Calu3 (cell line): ENCODE data around the gene CUEDC1. TPM values are rescaled to one million over a fixed set of nuclear protein-coding genes. Genes with fewer than 3 reads are reported as not detected.

Experiments
- BruUV-seq: library from RNA; stranded (reverse); fragments of 400-500 nt; replicated peaks from 2 replicates; lab custom pipeline; 2021; lab: Mats Ljungman, UMichigan
- CTCF ChIA-PET: fragments of 300-600 bp; sonication (Branson Sonifier 250); formaldehyde crosslinking; loops from one replicate; lab custom pipeline; 2022; ENCODE audit warnings: antibody characterized with exemption; lab: Charles Lee
- DNase-seq: peaks from one replicate; pipeline ENCODE4 v3.0.0; 2022
- H3K27ac Mint-ChIP-seq: one replicate; pipeline ENCODE4 v1.8.0; 2022; ENCODE audit warnings: mixed read lengths; ENCODE audit not compliant: unreplicated experiment
- H3K27me3 Mint-ChIP-seq: one replicate; pipeline ENCODE4 v1.8.0; 2022; ENCODE audit warnings: mixed read lengths; ENCODE audit not compliant: unreplicated experiment
- H3K36me3 Mint-ChIP-seq: one replicate; pipeline ENCODE4 v1.8.0; 2022; ENCODE audit warnings: mild to moderate bottlenecking, moderate library complexity, mixed read lengths; ENCODE audit not compliant: insufficient read depth, unreplicated experiment
- H3K4me1 Mint-ChIP-seq: one replicate; pipeline ENCODE4 v1.8.0; 2022; ENCODE audit warnings: mild to moderate bottlenecking, low read depth, mixed read lengths; ENCODE audit not compliant: unreplicated experiment
- H3K4me3 Mint-ChIP-seq: one replicate; pipeline ENCODE4 v1.8.0; 2022; ENCODE audit warnings: mild to moderate bottlenecking, low read depth, moderate library complexity, mixed read lengths; ENCODE audit not compliant: unreplicated experiment
- H3K9me3 Mint-ChIP-seq: one replicate; pipeline ENCODE4 v1.8.0; 2022; ENCODE audit warnings: low read depth, mixed read lengths; ENCODE audit not compliant: unreplicated experiment
- CTCF ChIP-seq: fragments of 200-600 bp; IDR thresholded peaks from one replicate; pipeline ENCODE4 v1.8.0; 2022; ENCODE audit warnings: antibody characterized with exemption; ENCODE audit not compliant: unreplicated experiment
- intact Hi-C: fragments of 100-400 bp; cut with micrococcal nuclease; formaldehyde crosslinking; loops from one replicate; pipeline ENCODE4 v1.10.0; 2022; ENCODE audit not compliant: unreplicated experiment
- total RNA-seq: library from RNA; stranded (reverse); gene quantifications from 2 replicates; pipeline ENCODE4 v1.2.3, GENCODE V29; 2022

CUEDC1 gene
- total RNA-seq, 1 experiment from 2014 or later = 30.9 TPM

GRCh38 chr17:58002154-58002948 is 47.1 kb upstream of the CUEDC1 start:
- CTCF ChIA-PET = interaction anchor here (0.9 kb wide), 1 partner anchor 135 kb away, joined by 3 read pairs; no protein-coding TSS in a partner anchor
- intact Hi-C loops = loop anchor here (2.0 kb wide), 1 partner anchor 110 kb away; no protein-coding TSS in a partner anchor
- no peak overlapping the region for H3K27ac Mint-ChIP-seq
- peaks cover 62% of the 10 kb centered on the region for H3K36me3 Mint-ChIP-seq
- H3K4me3 Mint-ChIP-seq = peak overlapping the region; percentile 52
- no peak for DNase-seq
- H3K9me3 Mint-ChIP-seq = no peaks in the 10 kb centered on the region
- TF ChIP-seq CTCF = no peak
- no TSS peak for BruUV-seq
- H3K4me1 Mint-ChIP-seq = peaks cover 31% of the 10 kb centered on the region
- H3K27me3 Mint-ChIP-seq = no peaks in the 10 kb centered on the region

GRCh38 chr17:58001461-58002124 is 46.4 kb upstream of the CUEDC1 start:
- H3K4me1 Mint-ChIP-seq = peaks cover 31% of the 10 kb centered on the region
- peak overlapping the region; percentile 52 for H3K4me3 Mint-ChIP-seq
- no peak for TF ChIP-seq CTCF
- H3K27ac Mint-ChIP-seq = no peak overlapping the region
- peaks cover 59% of the 10 kb centered on the region for H3K36me3 Mint-ChIP-seq
- intact Hi-C loops = loop anchor here (2.0 kb wide), 1 partner anchor 111 kb away; no protein-coding TSS in a partner anchor
- no peaks in the 10 kb centered on the region for H3K27me3 Mint-ChIP-seq
- CTCF ChIA-PET = interaction anchor here (0.9 kb wide), 1 partner anchor 134 kb away, joined by 3 read pairs; no protein-coding TSS in a partner anchor
- no peaks in the 10 kb centered on the region for H3K9me3 Mint-ChIP-seq
- no peak for DNase-seq
- no TSS peak for BruUV-seq

- DNase-seq = no peak
- H3K36me3 Mint-ChIP-seq = peaks cover 53% of the 10 kb centered on the region
- H3K9me3 Mint-ChIP-seq = no peaks in the 10 kb centered on the region
- H3K27ac Mint-ChIP-seq = no peak overlapping the region
- intact Hi-C loops = no loop called here
- no peaks in the 10 kb centered on the region for H3K27me3 Mint-ChIP-seq
- H3K4me1 Mint-ChIP-seq = peaks cover 20% of the 10 kb centered on the region
- CTCF ChIA-PET = interaction anchor here (0.8 to 2.1 kb wide), 14 partner anchors 9 to 150 kb away, joined by 3 to 17 read pairs (median 5); partner anchors contain the start of gene MRPS23
- BruUV-seq = no TSS peak
- TF ChIP-seq CTCF = peak; percentile 27
- H3K4me3 Mint-ChIP-seq = no peak overlapping the region
Measured at GRCh38 chr17:57999496-58000017, 44.3 kb upstream of the CUEDC1 start.

- no TSS peak for BruUV-seq
- Mint-ChIP-seq H3K27ac (no peak overlapping the region), H3K36me3 (peaks cover 52% of the 10 kb centered on the region), H3K4me1 (peaks cover 18% of the 10 kb centered on the region), H3K27me3 (no peaks in the 10 kb centered on the region), H3K9me3 (no peaks in the 10 kb centered on the region), H3K4me3 (no peak overlapping the region)
- no peak for DNase-seq
- no peak for TF ChIP-seq CTCF
- CTCF ChIA-PET = interaction anchor here (0.8 to 2.1 kb wide), 14 partner anchors 8 to 149 kb away, joined by 3 to 17 read pairs (median 5); partner anchors contain the start of gene MRPS23
- intact Hi-C loops = no loop called here
Measured at GRCh38 chr17:57999010-57999495, 43.8 kb upstream of the CUEDC1 start.
